Liver (tissue), 9 donors: ENCODE measurements around the gene SCARF1. TPM values are rescaled to one million over a fixed set of nuclear protein-coding genes. Genes with fewer than 3 reads are reported as not detected.

Experiments used
- DNase-seq: peaks from one replicate; pipeline ENCODE4 v3.0.0-alpha.2; 2017; ENCODE audit warnings: low spot score
- H3K27ac ChIP-seq, 2 donors: one replicate each; pipeline ENCODE4 v1.7.0; 2013; ENCODE audit warnings: inconsistent platforms in 2 of 2, low read length in 2 of 2, control low read depth in 1 of 2, low read depth in 1 of 2, mild to moderate bottlenecking in 1 of 2
- H3K27me3 ChIP-seq, 4 donors: one replicate each; pipeline versions ENCODE4 v1.6.1 to v1.7.0; 2013; ENCODE audit warnings: low read length in 3 of 4, inconsistent platforms in 1 of 4, mild to moderate bottlenecking in 1 of 4, moderate library complexity in 1 of 4; ENCODE audit not compliant: control insufficient read depth in 4 of 4, insufficient read depth in 4 of 4
- H3K36me3 ChIP-seq, 4 donors: one replicate each; pipeline versions ENCODE4 v1.6.1 to v1.7.0; 2013; ENCODE audit warnings: low read length in 3 of 4, mild to moderate bottlenecking in 3 of 4, low read depth in 1 of 4, moderate library complexity in 1 of 4; ENCODE audit not compliant: control insufficient read depth in 4 of 4, insufficient read depth in 3 of 4
- H3K4me1 ChIP-seq, 4 donors: one replicate each; pipeline versions ENCODE4 v1.6.1 to v1.7.0; 2013; ENCODE audit warnings: low read length in 3 of 4, mild to moderate bottlenecking in 3 of 4, moderate library complexity in 1 of 4; ENCODE audit not compliant: control insufficient read depth in 4 of 4, insufficient read depth in 4 of 4
- H3K4me3 ChIP-seq, 3 donors: one replicate each; pipeline versions ENCODE4 v1.6.1 to v1.7.0; 2013; ENCODE audit warnings: low read length in 3 of 3, control low read depth in 1 of 3, low read depth in 1 of 3, mild to moderate bottlenecking in 1 of 3
- H3K9ac ChIP-seq, 2 donors: one replicate each; pipeline ENCODE4 v1.7.0; 2013; ENCODE audit warnings: low read length in 2 of 2, mild to moderate bottlenecking in 2 of 2, moderate library complexity in 2 of 2, control low read depth in 1 of 2, low read depth in 1 of 2
- H3K9me3 ChIP-seq, 4 donors: one replicate each; pipeline versions ENCODE4 v1.6.1 to v1.7.0; 2013; ENCODE audit warnings: low read length in 3 of 4; ENCODE audit not compliant: control insufficient read depth in 4 of 4
- ATF3 ChIP-seq: IDR thresholded peaks from 2 replicates; pipeline ENCODE4 v1.6.1; 2016; ENCODE audit warnings: antibody characterized with exemption
- CTCF ChIP-seq: fragments of 150-350 bp; IDR thresholded peaks from 2 replicates; pipeline ENCODE4 v1.5.1; 2017; ENCODE audit warnings: improper control_type of control experiment, low read depth, low read length; ENCODE audit not compliant: missing input control
- EGR1 ChIP-seq, 2 donors: IDR thresholded peaks; 2 replicates each; pipeline ENCODE4 v1.6.1; 2016 to 2018; ENCODE audit warnings: antibody characterized with exemption in 2 of 2, low read depth in 2 of 2
- FOXA1 ChIP-seq: IDR thresholded peaks from 2 replicates; pipeline ENCODE4 v1.6.1; 2016; ENCODE audit warnings: antibody characterized with exemption
- FOXA2 ChIP-seq: IDR thresholded peaks from 2 replicates; pipeline ENCODE4 v1.6.1; 2016; ENCODE audit warnings: antibody characterized with exemption
- GABPA ChIP-seq, 2 donors: IDR thresholded peaks in 1 of 2; conservative IDR thresholded peaks in 1 of 2; 2 replicates each; pipeline ENCODE4 v1.6.1; 2016; ENCODE audit warnings: antibody characterized with exemption in 2 of 2, mild to moderate bottlenecking in 1 of 2, moderate library complexity in 1 of 2
- HNF4A ChIP-seq, 2 donors: conservative IDR thresholded peaks; 2 replicates each; pipeline ENCODE4 v1.6.1; 2016; ENCODE audit warnings: antibody characterized with exemption in 2 of 2, mild to moderate bottlenecking in 2 of 2
- HNF4G ChIP-seq: IDR thresholded peaks from 2 replicates; pipeline ENCODE4 v1.6.1; 2016; ENCODE audit warnings: antibody characterized with exemption
- JUND ChIP-seq, 2 donors: IDR thresholded peaks; 2 replicates each; pipeline ENCODE4 v1.6.1; 2016; ENCODE audit warnings: antibody characterized with exemption in 2 of 2
- MAX ChIP-seq: IDR thresholded peaks from 2 replicates; pipeline ENCODE4 v1.6.1; 2016; ENCODE audit warnings: antibody characterized with exemption
- NR2F2 ChIP-seq: IDR thresholded peaks from 2 replicates; pipeline ENCODE4 v1.6.1; 2016; ENCODE audit warnings: antibody characterized with exemption
- RAD21 ChIP-seq, 2 donors: IDR thresholded peaks; 2 replicates each; pipeline ENCODE4 v1.6.1; 2016; ENCODE audit warnings: antibody characterized with exemption in 2 of 2, mild to moderate bottlenecking in 2 of 2
- REST ChIP-seq: IDR thresholded peaks from 2 replicates; pipeline ENCODE4 v1.6.1; 2016; ENCODE audit warnings: antibody characterized with exemption, mild to moderate bottlenecking
- RXRA ChIP-seq, 2 donors: IDR thresholded peaks; 2 replicates each; pipeline ENCODE4 v1.6.1; 2017 to 2018; ENCODE audit warnings: antibody characterized with exemption in 2 of 2, mild to moderate bottlenecking in 1 of 2
- SP1 ChIP-seq: IDR thresholded peaks from 2 replicates; pipeline ENCODE4 v1.6.1; 2018; ENCODE audit warnings: antibody characterized with exemption, mild to moderate bottlenecking
- TAF1 ChIP-seq: conservative IDR thresholded peaks from 2 replicates; pipeline ENCODE4 v1.6.1; 2016; ENCODE audit warnings: antibody characterized with exemption, mild to moderate bottlenecking
- YY1 ChIP-seq: IDR thresholded peaks from 2 replicates; pipeline ENCODE4 v1.6.1; 2016; ENCODE audit warnings: antibody characterized with exemption, mild to moderate bottlenecking
- ZBTB33 ChIP-seq: IDR thresholded peaks from 2 replicates; pipeline ENCODE4 v1.6.1; 2016; ENCODE audit warnings: antibody characterized with exemption
- WGBS: extraction: QIAGEN DNeasy Blood & Tissue Kit; methylation state at CpG from one replicate; pipeline ENCODE4 v1.1.7; 2013; 5-methylcytosine and 5-hydroxymethylcytosine counted together
- polyA plus RNA-seq, 2 donors: library from polyadenylated mRNA; stranded (reverse) in 1 of 2; unstranded in 1 of 2; fragments of 200-250 nt in 1 of 2; fragments of >200 nt in 1 of 2; fragmentation: Nextera tagmentation in 1 of 2; extraction: Ambion mirVana in 1 of 2; gene quantifications; one replicate each; pipeline versions ENCODE4 v1.2.1 to v1.2.3, GENCODE V29; 2013 to 2015
- total RNA-seq, 2 donors: library from RNA; depleted of rRNA; stranded (reverse); fragments of >200 nt; gene quantifications; one replicate each; pipeline ENCODE4 v1.2.3, GENCODE V29; 2014
- donor health status: healthy.
- donor health status: healthy.
- donor health status: healthy.
- donor health status: healthy.
- donor health status: healthy.

SCARF1 gene
- total and polyA plus RNA-seq, 4 donors, result 1.3 to 11.9 (median 8.4) TPM

- TF ChIP-seq ZBTB33, result no peak
- no peak for TF ChIP-seq SP1
- TF ChIP-seq ATF3, result no peak
Measured at GRCh38 chr17:1651559-1651844, 6.0 kb upstream of the SCARF1 start (continued).

GRCh38 chr17:1650731-1651558, 5.4 kb upstream of the SCARF1 start:
- DNase-seq, result no peak
- peak overlapping the region; percentile 96 to 98 for H3K27ac ChIP-seq
- H3K36me3 ChIP-seq, result peaks cover 18 to 51% (median 44%) of the 10 kb centered on the region in 4 donors
- no peaks in the 10 kb centered on the region for H3K9me3 ChIP-seq
- 40% methylated on average over 22 of the region's 22 CpGs for WGBS
- no peak for TF ChIP-seq FOXA1
- TF ChIP-seq REST, result no peak
- TF ChIP-seq TAF1, result no peak
- no peak for TF ChIP-seq GABPA (IDR thresholded peaks at IDR 0.05 in 1 of 2, conservative IDR thresholded peaks at IDR 0.05 in 1 of 2)
- TF ChIP-seq RXRA (IDR thresholded peaks at IDR 0.05), result peak; percentile 94
- peak; percentile 79 for TF ChIP-seq MAX
- peak; percentile 17 for TF ChIP-seq FOXA2
- TF ChIP-seq RAD21 (IDR thresholded peaks at IDR 0.05), result no peak
- peak; percentile 31 for TF ChIP-seq YY1
- peak; percentile 82 to 83 for TF ChIP-seq HNF4A (conservative IDR thresholded peaks at IDR 0.05)
- no peak for TF ChIP-seq CTCF
- no peak for TF ChIP-seq ATF3
- peak; percentile 94 for TF ChIP-seq SP1
- no peak for TF ChIP-seq ZBTB33
- TF ChIP-seq HNF4G, result peak; percentile 66
- no peak for TF ChIP-seq JUND (IDR thresholded peaks at IDR 0.05)
- TF ChIP-seq NR2F2, result no peak
- TF ChIP-seq EGR1 (IDR thresholded peaks at IDR 0.05; ENCODE audit: low read depth in 2 of 2), result no peak
- H3K9ac ChIP-seq, result peak overlapping the region in 1 of 2 donors; percentile 47
- H3K4me1 ChIP-seq, result peaks cover 2 to 42% (median 32%) of the 10 kb centered on the region in 4 donors
- no peaks in the 10 kb centered on the region for H3K27me3 ChIP-seq
- no peak overlapping the region for H3K4me3 ChIP-seq
